ENCODE results near the gene ADCY6. TPM values are rescaled to one million over a fixed set of nuclear protein-coding genes. Genes with fewer than 3 reads are reported as not detected.

ADCY6 gene
- total and polyA plus RNA-seq, 2 of the 4 experiments (the other 2 are of a cell fraction): 18.5 to 34.4 TPM

- ChIA-PET CTCF (interaction anchor here (1.0 to 1.1 kb wide), 2 partner anchors 11 to 17 kb away, joined by 3 to 5 read pairs; no protein-coding TSS in a partner anchor), POLR2A (ENCODE audit: unreplicated experiment) (interaction anchor here (0.6 to 1.2 kb wide), 5 partner anchors 8 to 1547 kb away, joined by 3 to 4 read pairs (median 3); no protein-coding TSS in a partner anchor)
- Histone ChIP-seq H2AFZ (replicated peaks; ENCODE audit: low read length, poor library complexity) (peak overlapping the region; percentile 86), H2BK15ac (ENCODE audit: low read depth, low read length) (peak overlapping the region; percentile 95), H2BK120ac (ENCODE audit: low read depth, low read length) (peak overlapping the region; percentile 98), H3K4me3 (ENCODE audit: insufficient read depth, low read depth, low read length) (no peak overlapping the region), H3K27ac (ENCODE audit: insufficient read depth, low read length) (peak overlapping the region; percentile 95), H3K27me3 (ENCODE audit: control insufficient read depth, insufficient read depth, low read length) (no peaks in the 10 kb centered on the region), H3K18ac (ENCODE audit: low read depth, low read length) (peak overlapping the region; percentile 97), H2BK5ac (ENCODE audit: low read depth, low read length, poor library complexity, severe bottlenecking) (peak overlapping the region; percentile 99), H3K9me3 (ENCODE audit: control insufficient read depth, insufficient read depth, low read length) (no peaks in the 10 kb centered on the region), H3K4me1 (ENCODE audit: control insufficient read depth, insufficient read depth, low read length) (peaks cover 30% of the 10 kb centered on the region), H3K9me1 (ENCODE audit: insufficient read depth, low read length) (peaks cover 37% of the 10 kb centered on the region), H3K56ac (ENCODE audit: extremely low read depth, insufficient read depth, low read length) (peak overlapping the region; percentile 83), H2BK20ac (ENCODE audit: low read depth, low read length) (peak overlapping the region; percentile 99), H2AK5ac (ENCODE audit: low read depth, low read length) (peak overlapping the region; percentile 98), H4K8ac (ENCODE audit: low read depth in 2 of 2, low read length in 2 of 2) (peak overlapping the region; percentile 74 to 95), H4K20me1 (ENCODE audit: insufficient read depth, low read length) (no peaks in the 10 kb centered on the region), H3K4me2 (ENCODE audit: low read depth, low read length) (peak overlapping the region; percentile 42), H3K23ac (ENCODE audit: low read depth, low read length) (peak overlapping the region; percentile 97), H3K4ac (ENCODE audit: low read depth, low read length) (peak overlapping the region; percentile 99), H2AK9ac (replicated peaks; ENCODE audit: low read depth, low read length, poor library complexity) (peak overlapping the region; percentile 93), H3K79me1 (ENCODE audit: low read depth in 1 of 2, low read length in 2 of 2) (peaks cover 15 to 57% of the 10 kb centered on the region in 2 experiments), H4K5ac (ENCODE audit: low read depth, low read length) (peak overlapping the region; percentile 81), H3K36me3 (ENCODE audit: control insufficient read depth, insufficient read depth, low read length) (no peaks in the 10 kb centered on the region), H3K9ac (ENCODE audit: low read depth, low read length) (peak overlapping the region; percentile 66), H4K91ac (ENCODE audit: insufficient read depth, low read depth, low read length) (peak overlapping the region; percentile 95), H3K14ac (replicated peaks; ENCODE audit: low read depth, low read length) (peak overlapping the region; percentile 98)
- WGBS, 2 experiments (ENCODE audit: extremely low coverage in 2 of 2, insufficient read length in 1 of 2): 0% methylated on average over 1 of the region's 5 CpGs; no CpG with 5 or more reads in 1 of the 2 experiments
- no TSS peak for BruUV-seq (replicated peaks)
- peak; percentile 39 for DNase-seq
- intact Hi-C loops (cut with micrococcal nuclease): loop anchor here (1.0 to 5.0 kb wide), 4 partner anchors 15 to 614 kb away; partner anchors contain the start of gene ADCY6
- in situ Hi-C loops (cut with MboI; ENCODE audit: low sequenced_read_pairs): no loop called here
- dilution Hi-C loops (cut with HindIII; ENCODE audit: low sequenced_read_pairs, unreplicated experiment): no loop called here
- ATAC-seq (ENCODE audit: low read depth): no peak
- TF ChIP-seq RCOR1 (IDR thresholded peaks at IDR 0.05; ENCODE audit: insufficient replicate concordance, low read length) (peak; percentile 7), NFE2L2 (IDR thresholded peaks at IDR 0.05; ENCODE audit: low read depth, low read length) (no peak)
These were observed 22.7 kb upstream of the ADCY6 start for GRCh38 chr12:48811437-48812090.

Measured in IMR-90 (cell line).